PC-9 (cell line): Measurements from ENCODE around the gene IFI44. TPM values are rescaled to one million over a fixed set of nuclear protein-coding genes. Genes with fewer than 3 reads are reported as not detected.

Source experiments
- BruUV-seq: library from RNA; stranded (reverse); fragments of 400-500 nt; replicated peaks from 2 replicates; lab custom pipeline; 2021; lab: Mats Ljungman, UMichigan
- CTCF ChIA-PET: fragments of 300-600 bp; sonication (Branson Sonifier 250); formaldehyde crosslinking; loops from one replicate; lab custom pipeline; 2022; ENCODE audit warnings: antibody characterized with exemption; lab: Charles Lee
- POLR2A ChIA-PET: fragments of 300-600 bp; sonication (Branson Sonifier 250); formaldehyde crosslinking; loops from one replicate; lab custom pipeline; 2022; ENCODE audit warnings: antibody characterized with exemption; ENCODE audit not compliant: unreplicated experiment; lab: Charles Lee
- DNase-seq, 2 experiments: peaks; one replicate each; pipeline versions ENCODE4 v3.0.0 to v3.0.0-alpha.2; 2015 to 2022; ENCODE audit warnings: mixed read lengths in 1 of 2
- H2AFZ ChIP-seq: fragments of 200-600 bp; sonication (generic); 2 replicates; pipeline ENCODE4 v1.8.1; 2017; ENCODE audit warnings: antibody characterized with exemption
- H3F3A ChIP-seq: fragments of 200-600 bp; sonication (generic); 2 replicates; pipeline ENCODE4 v1.8.1; 2017; ENCODE audit warnings: antibody characterized with exemption, mild to moderate bottlenecking, low read depth; ENCODE audit not compliant: insufficient read depth
- H3K27ac ChIP-seq: fragments of 200-600 bp; sonication (generic); 2 replicates; pipeline ENCODE4 v1.6.1; 2016; ENCODE audit warnings: mixed run types
- H3K27me3 ChIP-seq: fragments of 200-600 bp; sonication (generic); 2 replicates; pipeline ENCODE4 v1.6.1; 2016; ENCODE audit warnings: low read depth, mixed run types; ENCODE audit not compliant: insufficient read depth
- H3K36me3 ChIP-seq: fragments of 200-600 bp; sonication (generic); 2 replicates; pipeline ENCODE4 v1.6.1; 2016; ENCODE audit warnings: low read depth, mixed run types
- H3K4me1 ChIP-seq: fragments of 200-600 bp; sonication (generic); replicated peaks from 2 replicates; pipeline ENCODE4 v1.6.1; 2016; ENCODE audit warnings: mixed run types; ENCODE audit not compliant: insufficient read depth
- H3K4me2 ChIP-seq: fragments of 200-600 bp; sonication (generic); 2 replicates; pipeline ENCODE4 v1.6.1; 2017; ENCODE audit warnings: mixed run types
- H3K4me3 ChIP-seq: fragments of 200-600 bp; sonication (generic); 2 replicates; pipeline ENCODE4 v1.6.1; 2016; ENCODE audit warnings: mixed run types
- H3K79me2 ChIP-seq: fragments of 200-600 bp; sonication (generic); 2 replicates; pipeline ENCODE4 v1.6.1; 2017; ENCODE audit warnings: low read depth, mixed run types
- H3K9me2 ChIP-seq: fragments of 200-600 bp; sonication (generic); 2 replicates; pipeline ENCODE4 v1.8.1; 2017; ENCODE audit warnings: mild to moderate bottlenecking; ENCODE audit not compliant: insufficient read depth
- H3K9me3 ChIP-seq: fragments of 200-600 bp; sonication (generic); 2 replicates; pipeline ENCODE4 v1.8.1; 2016; ENCODE audit warnings: low read depth; ENCODE audit not compliant: insufficient read depth
- H4K20me1 ChIP-seq: fragments of 200-600 bp; sonication (generic); 2 replicates; pipeline ENCODE4 v1.8.1; 2017; ENCODE audit not compliant: insufficient read depth
- EZH2 ChIP-seq: fragments of 200-600 bp; sonication (generic); IDR thresholded peaks from 2 replicates; pipeline ENCODE4 v1.8.0; 2017; ENCODE audit warnings: antibody characterized with exemption, low read depth
- intact Hi-C: fragments of 100-400 bp; cut with micrococcal nuclease; formaldehyde crosslinking; loops from one replicate; pipeline ENCODE4 v1.10.0; 2022; ENCODE audit not compliant: unreplicated experiment
- total RNA-seq: library from RNA; stranded (reverse); gene quantifications from 2 replicates; pipeline ENCODE4 v1.2.3, GENCODE V29; 2021
- TF ChIP-seq, protein P1 (sequence below): fragments of 200-600 bp; sonication (generic); conservative IDR thresholded peaks from 2 replicates; pipeline ENCODE4 v1.6.1; 2017; ENCODE audit warnings: mixed run types, antibody characterized with exemption, mild to moderate bottlenecking, moderate library complexity

Gene IFI44
- total RNA-seq, 1 experiment from 2014 or later, result 4.8 TPM

DNA sequence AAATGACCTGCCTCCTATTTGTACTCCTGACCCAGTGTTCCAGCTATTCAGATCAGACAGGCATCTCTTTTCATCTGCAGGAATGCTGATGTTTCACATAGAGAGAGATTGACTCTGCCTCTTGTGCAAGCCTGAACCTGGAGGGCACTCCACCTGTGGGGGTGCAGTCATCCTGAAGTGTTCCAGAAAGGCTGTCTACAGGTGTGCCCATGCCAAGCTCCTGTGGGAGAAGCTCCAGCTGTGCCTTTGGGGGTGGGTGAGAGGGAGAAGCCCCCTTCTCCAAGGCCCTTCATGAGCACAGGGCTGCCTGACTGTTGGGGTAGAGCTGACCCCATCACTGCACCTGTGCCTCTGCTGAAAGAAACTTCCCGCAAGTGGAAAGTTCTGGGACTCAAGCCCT lies 22.8 kb downstream of the IFI44 start:
- Histone ChIP-seq H3F3A (no peaks in the 10 kb centered on the region), H2AFZ (no peak overlapping the region), H4K20me1 (no peaks in the 10 kb centered on the region), H3K9me2 (no peaks in the 10 kb centered on the region; the same call in 1 of the 2 replicates), H3K4me2 (no peak overlapping the region), H3K36me3 (no peaks in the 10 kb centered on the region), H3K27ac (no peak overlapping the region), H3K9me3 (no peaks in the 10 kb centered on the region), H3K4me1 (no peaks in the 10 kb centered on the region), H3K79me2 (no peaks in the 10 kb centered on the region), H3K27me3 (no peaks in the 10 kb centered on the region), H3K4me3 (no peak overlapping the region)
- TF ChIP-seq, protein P1, sequence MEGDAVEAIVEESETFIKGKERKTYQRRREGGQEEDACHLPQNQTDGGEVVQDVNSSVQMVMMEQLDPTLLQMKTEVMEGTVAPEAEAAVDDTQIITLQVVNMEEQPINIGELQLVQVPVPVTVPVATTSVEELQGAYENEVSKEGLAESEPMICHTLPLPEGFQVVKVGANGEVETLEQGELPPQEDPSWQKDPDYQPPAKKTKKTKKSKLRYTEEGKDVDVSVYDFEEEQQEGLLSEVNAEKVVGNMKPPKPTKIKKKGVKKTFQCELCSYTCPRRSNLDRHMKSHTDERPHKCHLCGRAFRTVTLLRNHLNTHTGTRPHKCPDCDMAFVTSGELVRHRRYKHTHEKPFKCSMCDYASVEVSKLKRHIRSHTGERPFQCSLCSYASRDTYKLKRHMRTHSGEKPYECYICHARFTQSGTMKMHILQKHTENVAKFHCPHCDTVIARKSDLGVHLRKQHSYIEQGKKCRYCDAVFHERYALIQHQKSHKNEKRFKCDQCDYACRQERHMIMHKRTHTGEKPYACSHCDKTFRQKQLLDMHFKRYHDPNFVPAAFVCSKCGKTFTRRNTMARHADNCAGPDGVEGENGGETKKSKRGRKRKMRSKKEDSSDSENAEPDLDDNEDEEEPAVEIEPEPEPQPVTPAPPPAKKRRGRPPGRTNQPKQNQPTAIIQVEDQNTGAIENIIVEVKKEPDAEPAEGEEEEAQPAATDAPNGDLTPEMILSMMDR, result no peak
- no peak for TF ChIP-seq EZH2
- CTCF ChIA-PET, result no interaction called here
- DNase-seq, result no peak
- BruUV-seq, result no TSS peak
- intact Hi-C loops, result no loop called here
- POLR2A ChIA-PET, result no interaction called here

DNA sequence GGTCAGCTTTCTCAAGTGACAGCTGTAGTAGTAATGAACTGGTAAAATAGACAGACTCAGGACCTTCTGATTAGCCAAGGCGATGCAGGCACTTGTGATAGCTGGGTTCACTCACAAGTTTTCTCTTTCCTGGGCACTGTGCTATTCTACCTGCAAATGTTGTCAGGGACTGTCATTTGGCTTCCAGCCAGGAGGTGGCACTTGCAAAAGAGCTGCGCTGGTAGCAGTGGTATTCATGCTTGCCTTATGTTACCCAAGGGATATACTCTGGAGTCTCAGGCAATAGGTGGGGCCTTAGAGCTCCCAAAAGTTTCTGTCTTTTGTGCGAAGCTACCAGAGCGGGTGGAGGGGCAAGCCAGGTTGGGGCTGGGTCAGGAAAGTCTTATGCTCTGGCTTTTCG lies 23.5 kb downstream of the IFI44 start:
- POLR2A ChIA-PET, result no interaction called here
- no peaks in the 10 kb centered on the region for H3K9me3 ChIP-seq

DNA sequence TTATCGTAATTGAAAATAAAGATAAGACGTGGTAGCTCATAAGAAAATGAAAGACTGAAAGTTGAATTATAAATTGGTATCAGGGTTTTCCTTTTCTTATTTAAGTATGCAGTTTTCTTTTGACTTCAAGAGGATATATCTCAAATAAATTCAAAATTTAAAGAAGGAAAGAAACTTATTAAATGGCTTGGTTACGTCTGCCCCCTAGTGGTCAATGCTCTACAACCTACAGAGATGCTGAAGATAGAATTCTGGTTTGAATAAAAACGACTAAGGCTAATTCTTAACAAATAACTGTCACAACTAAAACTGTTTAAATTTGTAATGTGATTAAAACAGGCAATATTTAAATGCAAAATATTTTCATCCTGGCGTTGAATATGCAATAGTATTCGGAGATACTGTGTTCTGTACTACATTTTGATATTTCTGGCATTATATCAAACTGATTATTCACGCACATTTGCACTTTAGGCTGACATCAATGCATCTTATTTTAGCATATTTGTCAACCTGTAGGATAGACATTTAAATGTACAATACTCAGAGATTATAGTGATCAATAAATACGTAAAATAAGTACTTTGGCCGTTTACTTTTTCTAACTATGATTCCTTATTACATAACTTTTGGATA lies 26.8 kb downstream of the IFI44 start:
- no peaks in the 10 kb centered on the region for H3K9me2 ChIP-seq
- TF ChIP-seq, protein P1, result peak; percentile 94
- no peak for TF ChIP-seq EZH2
- no peaks in the 10 kb centered on the region for H3K36me3 ChIP-seq
- no peak overlapping the region for H3K27ac ChIP-seq
- no peak overlapping the region for H3K4me3 ChIP-seq
- H3K27me3 ChIP-seq, result no peaks in the 10 kb centered on the region
- intact Hi-C loops, result loop anchor here (1.0 to 2.0 kb wide), 3 partner anchors 59 to 546 kb away; no protein-coding TSS in a partner anchor
- no peaks in the 10 kb centered on the region for H3K4me1 ChIP-seq
- no peaks in the 10 kb centered on the region for H3F3A ChIP-seq
- H4K20me1 ChIP-seq, result no peaks in the 10 kb centered on the region
- DNase-seq, result peak in 1 of 2 experiments; percentile 16
- ChIA-PET POLR2A (no interaction called here), CTCF (interaction anchor here (0.9 kb wide), 1 partner anchor 56 kb away, joined by 4 read pairs; the partner anchor contains the start of gene IFI44L)
- no TSS peak for BruUV-seq
- no peak overlapping the region for H2AFZ ChIP-seq
- no peaks in the 10 kb centered on the region for H3K79me2 ChIP-seq
- no peak overlapping the region for H3K4me2 ChIP-seq
- no peaks in the 10 kb centered on the region for H3K9me3 ChIP-seq

More for the DNA sequence above, 23.5 kb downstream of the IFI44 start:
- Histone ChIP-seq H4K20me1 (no peaks in the 10 kb centered on the region), H3K4me3 (no peak overlapping the region), H3K4me2 (no peak overlapping the region), H3K79me2 (no peaks in the 10 kb centered on the region), H3F3A (no peaks in the 10 kb centered on the region), H3K9me2 (no peaks in the 10 kb centered on the region; the same call in 1 of the 2 replicates), H2AFZ (no peak overlapping the region), H3K27ac (no peak overlapping the region), H3K4me1 (no peaks in the 10 kb centered on the region), H3K27me3 (no peaks in the 10 kb centered on the region), H3K36me3 (no peaks in the 10 kb centered on the region)
- intact Hi-C loops, result no loop called here
- no peak for DNase-seq
- TF ChIP-seq, protein P1, result no peak
- TF ChIP-seq EZH2, result no peak
- BruUV-seq, result no TSS peak
- CTCF ChIA-PET, result no interaction called here
